H9 (cell line): ENCODE measurements around the gene OR2B2. TPM values are rescaled to one million over a fixed set of nuclear protein-coding genes. Genes with fewer than 3 reads are reported as not detected.
A peak's percentile ranks its signal among the peaks of the same experiment; 100 is the strongest.

Experiments
- DNase-seq: peaks from one replicate; pipeline ENCODE4 v3.0.0-alpha.2; 2017
- H2AFZ ChIP-seq: one replicate; pipeline ENCODE4 v1.6.1; 2013; ENCODE audit warnings: mild to moderate bottlenecking, low read length, control low read depth, moderate library complexity
- H2AK5ac ChIP-seq: 2 replicates; pipeline ENCODE4 v1.6.1; 2013; ENCODE audit warnings: low read length, control low read depth, mixed read lengths; ENCODE audit not compliant: insufficient read length
- H2BK120ac ChIP-seq: one replicate; pipeline ENCODE4 v1.6.1; 2013; ENCODE audit warnings: low read depth, mild to moderate bottlenecking, low read length, control low read depth, inconsistent platforms; ENCODE audit not compliant: poor library complexity, severe bottlenecking
- H2BK12ac ChIP-seq: 2 replicates; pipeline ENCODE4 v1.6.1; 2013; ENCODE audit warnings: low read length, control low read depth, mixed read lengths, low read depth; ENCODE audit not compliant: insufficient read length
- H2BK15ac ChIP-seq: 2 replicates; pipeline ENCODE4 v1.6.1; 2013; ENCODE audit warnings: low read depth, low read length, control low read depth
- H2BK20ac ChIP-seq: one replicate; pipeline ENCODE4 v1.6.1; 2013; ENCODE audit warnings: low read depth, mild to moderate bottlenecking, low read length, control low read depth, inconsistent platforms; ENCODE audit not compliant: poor library complexity, severe bottlenecking
- H2BK5ac ChIP-seq: 2 replicates; pipeline ENCODE4 v1.6.1; 2013; ENCODE audit warnings: low read length, control low read depth, mixed read lengths; ENCODE audit not compliant: insufficient read length
- H3K14ac ChIP-seq: 2 replicates; pipeline ENCODE4 v1.6.1; 2013; ENCODE audit warnings: low read length, control low read depth; ENCODE audit not compliant: insufficient read depth
- H3K18ac ChIP-seq: 2 replicates; pipeline ENCODE4 v1.6.1; 2013; ENCODE audit warnings: low read depth, mild to moderate bottlenecking, mixed read lengths, low read length, control low read depth; ENCODE audit not compliant: insufficient read length
- H3K23ac ChIP-seq: 2 replicates; pipeline ENCODE4 v1.6.1; 2013; ENCODE audit warnings: low read length, control low read depth, mixed read lengths, low read depth; ENCODE audit not compliant: insufficient read length
- H3K23me2 ChIP-seq: 2 replicates; pipeline ENCODE4 v1.6.1; 2013; ENCODE audit warnings: low read depth, mild to moderate bottlenecking, mixed read lengths, low read length, control low read depth; ENCODE audit not compliant: insufficient read length, poor library complexity, severe bottlenecking
- H3K27ac ChIP-seq: 2 replicates; pipeline ENCODE4 v1.5.1; 2013; ENCODE audit warnings: low read length, control low read depth, mixed read lengths, low read depth; ENCODE audit not compliant: insufficient read length
- H3K27me3 ChIP-seq: 2 replicates; pipeline ENCODE4 v1.6.1; 2013; ENCODE audit warnings: low read length, control low read depth, inconsistent platforms; ENCODE audit not compliant: insufficient read depth
- H3K4ac ChIP-seq: 2 replicates; pipeline ENCODE4 v1.6.1; 2013; ENCODE audit warnings: low read depth, mild to moderate bottlenecking, control low read depth, inconsistent platforms, low read length, moderate library complexity
- H3K4me1 ChIP-seq: 2 replicates; pipeline ENCODE4 v1.6.1; 2013; ENCODE audit warnings: low read length, control low read depth, inconsistent platforms; ENCODE audit not compliant: insufficient read depth
- H3K4me2 ChIP-seq: 2 replicates; pipeline ENCODE4 v1.6.1; 2013; ENCODE audit warnings: low read length, control low read depth, mixed read lengths; ENCODE audit not compliant: insufficient read length, insufficient read depth
- H3K56ac ChIP-seq: 2 replicates; pipeline ENCODE4 v1.6.1; 2013; ENCODE audit warnings: low read depth, mild to moderate bottlenecking, mixed read lengths, low read length, control low read depth; ENCODE audit not compliant: insufficient read length
- H3K79me1 ChIP-seq: 2 replicates; pipeline ENCODE4 v1.6.1; 2013; ENCODE audit warnings: low read depth, mild to moderate bottlenecking, moderate library complexity, low read length, control low read depth, inconsistent platforms; ENCODE audit not compliant: insufficient read depth, poor library complexity, severe bottlenecking
- H3K79me2 ChIP-seq: 2 replicates; pipeline ENCODE4 v1.6.1; 2013; ENCODE audit warnings: low read length, control low read depth, inconsistent platforms; ENCODE audit not compliant: insufficient read depth
- H3K9ac ChIP-seq: 2 replicates; pipeline ENCODE4 v1.6.1; 2013; ENCODE audit warnings: low read length, control low read depth, mixed read lengths; ENCODE audit not compliant: insufficient read length; ENCODE audit errors: extremely low read depth
- H3K9me3 ChIP-seq: one replicate; pipeline ENCODE4 v1.6.1; 2013; ENCODE audit warnings: low read depth, low read length, inconsistent platforms; ENCODE audit not compliant: control insufficient read depth
- H3T11ph ChIP-seq: one replicate; pipeline ENCODE4 v1.6.1; 2013; ENCODE audit warnings: mild to moderate bottlenecking, low read length, control low read depth, inconsistent platforms
- H4K20me1 ChIP-seq: one replicate; pipeline ENCODE4 v1.6.1; 2013; ENCODE audit not compliant: control insufficient read depth, insufficient read length, insufficient read depth
- H4K5ac ChIP-seq: 2 replicates; pipeline ENCODE4 v1.6.1; 2013; ENCODE audit warnings: low read depth, mild to moderate bottlenecking, mixed read lengths, low read length, control low read depth; ENCODE audit not compliant: insufficient read length
- H4K8ac ChIP-seq: replicated peaks from 2 replicates; pipeline ENCODE4 v1.6.1; 2013; ENCODE audit warnings: low read length, control low read depth, mixed read lengths, low read depth; ENCODE audit not compliant: insufficient read length
- H4K91ac ChIP-seq: 2 replicates; pipeline ENCODE4 v1.6.1; 2013; ENCODE audit warnings: low read depth, mild to moderate bottlenecking, moderate library complexity, mixed read lengths, low read length, control low read depth; ENCODE audit not compliant: insufficient read length
- H3K27ac Mint-ChIP-seq, 3 experiments: 2 replicates in 2 of 3; 3 replicates in 1 of 3; pipeline ENCODE4 v1.8.0; 2020 to 2021; ENCODE audit warnings: mixed read lengths in 3 of 3, mild to moderate bottlenecking in 1 of 3, moderate library complexity in 1 of 3
- H3K27me3 Mint-ChIP-seq: 2 replicates; pipeline ENCODE4 v1.8.0; 2021; ENCODE audit warnings: low read depth, mild to moderate bottlenecking, moderate library complexity, mixed read lengths
- H3K36me3 Mint-ChIP-seq, 3 experiments: 2 replicates in 2 of 3; 3 replicates in 1 of 3; pipeline ENCODE4 v1.8.0; 2020 to 2021; ENCODE audit warnings: low read depth in 3 of 3, mixed read lengths in 3 of 3; ENCODE audit not compliant: insufficient read depth in 1 of 3
- H3K4me1 Mint-ChIP-seq, 2 experiments: 2 replicates each; pipeline ENCODE4 v1.8.0; 2020; ENCODE audit warnings: mixed read lengths in 2 of 2
- H3K4me3 Mint-ChIP-seq, 2 experiments: 2 replicates in 1 of 2; 3 replicates in 1 of 2; pipeline ENCODE4 v1.8.0; 2020 to 2021; ENCODE audit warnings: mild to moderate bottlenecking in 2 of 2, mixed read lengths in 2 of 2, moderate library complexity in 1 of 2
- H3K9me3 Mint-ChIP-seq, 2 experiments: 2 replicates in 1 of 2; 3 replicates in 1 of 2; pipeline ENCODE4 v1.8.0; 2020; ENCODE audit warnings: mild to moderate bottlenecking in 2 of 2, mixed read lengths in 2 of 2, moderate library complexity in 1 of 2
- CTCF ChIP-seq: fragments of 200-600 bp; sonication (generic); conservative IDR thresholded peaks from 3 replicates; pipeline ENCODE4 v1.8.0; 2021; ENCODE audit warnings: antibody characterized with exemption, mild to moderate bottlenecking
- WGBS: extraction: QIAGEN DNeasy Blood & Tissue Kit; methylation state at CpG from one replicate; pipeline ENCODE4 v1.1.7; 2013; ENCODE audit warnings: missing lambda C conversion rate, low lambda C conversion rate, mixed read lengths; ENCODE audit not compliant: insufficient read length; ENCODE audit errors: extremely low coverage; 5-methylcytosine and 5-hydroxymethylcytosine counted together
- total RNA-seq: library from RNA; stranded (reverse); gene quantifications from 2 replicates; pipeline ENCODE4 v1.2.1, GENCODE V29; 2021

OR2B2 gene
- total RNA-seq, 1 experiment from 2014 or later, result not detected

- Histone ChIP-seq H3K27me3 (no peaks in the 10 kb centered on the region), H3K27ac (peak overlapping the region; percentile 82), H2BK120ac (no peak overlapping the region), H3K79me1 (no peaks in the 10 kb centered on the region), H3K9me3 (no peaks in the 10 kb centered on the region), H3K23me2 (peaks cover 8% of the 10 kb centered on the region), H2AFZ (no peak overlapping the region), H3K18ac (peak overlapping the region; percentile 79), H2BK12ac (no peak overlapping the region), H2BK5ac (peak overlapping the region; percentile 84), H4K20me1 (no peaks in the 10 kb centered on the region), H3K9ac (peak overlapping the region; percentile 99), H3K56ac (no peak overlapping the region), H3K79me2 (no peaks in the 10 kb centered on the region), H4K8ac (no peak overlapping the region), H2BK20ac (no peak overlapping the region), H3K4ac (no peak overlapping the region; the same call in 1 of the 2 replicates), H2AK5ac (no peak overlapping the region), H3K23ac (no peak overlapping the region), H4K91ac (no peak overlapping the region), H2BK15ac (no peak overlapping the region), H3K4me1 (peaks cover 2% of the 10 kb centered on the region), H3K4me2 (peak overlapping the region; percentile 74), H4K5ac (no peak overlapping the region), H3K14ac (peak overlapping the region; percentile 91), H3T11ph (peak overlapping the region; percentile 98)
- Mint-ChIP-seq H3K27ac (peak overlapping the region; percentile 99 to 100 (median 100)), H3K4me1 (peaks cover 24 to 33% of the 10 kb centered on the region in 2 experiments), H3K9me3 (peaks cover 12 to 13% of the 10 kb centered on the region in 2 experiments), H3K4me3 (peak overlapping the region; percentile 88 to 99), H3K36me3 (peaks cover 5 to 10% (median 10%) of the 10 kb centered on the region in 3 experiments; a peak in 6 of 7 replicates), H3K27me3 (peaks cover 9% of the 10 kb centered on the region)
- TF ChIP-seq CTCF, result no peak
- WGBS, result no CpG with 5 or more reads among the region's 45 CpGs
- peak; percentile 86 for DNase-seq
Measured at GRCh38 chr6:27867051-27867944, 44.9 kb downstream of the OR2B2 start.
